Choroid plexus epithelial cell (primary cell): Measurements from ENCODE around the gene BMP4.

Source experiments
- DNase-seq: peaks from one replicate; pipeline ENCODE4 v3.0.0-alpha.2; 2010; ENCODE audit warnings: low read depth
- H3K4me3 ChIP-seq: 2 replicates; pipeline ENCODE4 v1.5.1; 2011; ENCODE audit warnings: low read depth, mild to moderate bottlenecking, control low read depth, low read length, moderate library complexity
- CTCF ChIP-seq: conservative IDR thresholded peaks from 2 replicates; pipeline ENCODE4 v1.5.1; 2011; ENCODE audit warnings: low read depth, mild to moderate bottlenecking, control low read depth, inconsistent platforms, low read length, moderate library complexity

BMP4 gene

DNA sequence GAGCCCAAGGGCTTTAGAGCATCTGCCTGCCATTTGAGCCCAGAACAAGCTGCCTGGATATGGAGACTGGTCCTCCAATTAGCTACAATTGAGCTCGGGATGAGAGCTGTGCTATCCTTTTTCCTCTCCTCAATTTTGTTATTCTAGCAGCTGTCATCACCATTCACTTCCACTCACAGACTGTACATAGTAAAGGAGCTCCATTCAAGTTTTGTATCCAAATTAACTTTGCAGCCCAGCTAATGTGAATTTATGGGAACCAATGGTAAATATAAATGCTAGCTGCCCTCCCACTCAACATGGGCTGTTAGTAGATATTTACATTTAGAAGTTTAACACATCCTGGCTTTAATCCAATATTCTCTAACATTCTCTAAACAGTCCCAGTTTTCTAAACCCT, 44.6 kb downstream of the BMP4 start:
- TF ChIP-seq CTCF = no peak
- DNase-seq = no peak
- no peak overlapping the region for H3K4me3 ChIP-seq

- no peak for TF ChIP-seq CTCF
- H3K4me3 ChIP-seq = no peak overlapping the region
- DNase-seq = no peak
These were observed 48.2 kb downstream of the BMP4 start for GRCh38 chr14:53908416-53908815.

- no peak for DNase-seq
- no peak for TF ChIP-seq CTCF
- no peak overlapping the region for H3K4me3 ChIP-seq
These were observed 54.3 kb downstream of the BMP4 start for GRCh38 chr14:53902307-53902706.

GRCh38 chr14:53900499-53900898, 56.1 kb downstream of the BMP4 start:
- no peak for DNase-seq
- TF ChIP-seq CTCF = no peak
- H3K4me3 ChIP-seq = no peak overlapping the region
